MM.1S (cell line): ENCODE measurements around the gene HYAL1.
A peak's percentile ranks its signal among the peaks of the same experiment; 100 is the strongest.

Experiments used
- DNase-seq: peaks from one replicate; pipeline ENCODE4 v3.0.0-alpha.2; 2015
- H2AFZ ChIP-seq: fragments of 300-600 bp; sonication (generic); 2 replicates; pipeline ENCODE4 v1.6.0; 2016; ENCODE audit warnings: antibody characterized with exemption, low read length
- H3F3A ChIP-seq: fragments of 300-600 bp; sonication (generic); 2 replicates; pipeline ENCODE4 v1.6.1; 2016; ENCODE audit warnings: mild to moderate bottlenecking, antibody characterized with exemption, low read length, moderate library complexity, mixed read lengths; ENCODE audit not compliant: insufficient read depth
- H3K27ac ChIP-seq: fragments of 300-600 bp; sonication (generic); 2 replicates; pipeline ENCODE4 v1.5.1; 2016; ENCODE audit warnings: mild to moderate bottlenecking, low read length
- H3K27me3 ChIP-seq: fragments of 300-600 bp; sonication (generic); replicated peaks from 2 replicates; pipeline ENCODE4 v1.6.0; 2016; ENCODE audit warnings: low read length; ENCODE audit not compliant: insufficient read depth
- H3K36me3 ChIP-seq: fragments of 300-600 bp; sonication (generic); replicated peaks from 2 replicates; pipeline ENCODE4 v1.6.1; 2016; ENCODE audit warnings: mild to moderate bottlenecking, low read length, mixed read lengths; ENCODE audit not compliant: insufficient read depth
- H3K4me1 ChIP-seq: fragments of 300-600 bp; sonication (generic); 2 replicates; pipeline ENCODE4 v1.6.1; 2016; ENCODE audit warnings: low read length, mixed read lengths
- H3K4me2 ChIP-seq: fragments of 300-600 bp; sonication (generic); 2 replicates; pipeline ENCODE4 v1.6.0; 2016; ENCODE audit warnings: low read depth, low read length
- H3K4me3 ChIP-seq: fragments of 300-600 bp; sonication (generic); 2 replicates; pipeline ENCODE4 v1.5.1; 2016; ENCODE audit warnings: low read length, mixed read lengths
- H3K79me2 ChIP-seq: fragments of 300-600 bp; sonication (generic); 2 replicates; pipeline ENCODE4 v1.6.1; 2016; ENCODE audit warnings: mixed run types, low read length, mixed read lengths
- H3K9ac ChIP-seq: fragments of 300-600 bp; sonication (generic); 2 replicates; pipeline ENCODE4 v1.6.1; 2016; ENCODE audit warnings: low read length, mixed read lengths
- H3K9me2 ChIP-seq: fragments of 300-600 bp; sonication (generic); replicated peaks from 2 replicates; pipeline ENCODE4 v1.6.1; 2016; ENCODE audit warnings: mild to moderate bottlenecking, low read length, mixed read lengths; ENCODE audit not compliant: insufficient read depth
- H3K9me3 ChIP-seq: fragments of 300-600 bp; sonication (generic); replicated peaks from 2 replicates; pipeline ENCODE4 v1.6.1; 2016; ENCODE audit warnings: mild to moderate bottlenecking, low read length, mixed read lengths; ENCODE audit not compliant: insufficient read depth
- H4K20me1 ChIP-seq: fragments of 300-600 bp; sonication (generic); 2 replicates; pipeline ENCODE4 v1.6.1; 2016; ENCODE audit warnings: mild to moderate bottlenecking, low read length, moderate library complexity, mixed read lengths; ENCODE audit not compliant: insufficient read depth
- EZH2 ChIP-seq: fragments of 300-600 bp; sonication (generic); optimal IDR thresholded peaks from 2 replicates; pipeline ENCODE3; 2017; ENCODE audit warnings: low read depth, mild to moderate bottlenecking, antibody characterized with exemption, low read length, mixed read lengths
- EZH2phosphoT487 ChIP-seq: fragments of 300-600 bp; sonication (generic); IDR thresholded peaks from 2 replicates; pipeline ENCODE4 v1.6.1; 2018; ENCODE audit warnings: antibody characterized with exemption, low read length
- TF ChIP-seq, protein P1 (sequence below): fragments of 300-600 bp; sonication (generic); IDR thresholded peaks from 2 replicates; pipeline ENCODE4 v1.5.1; 2016; ENCODE audit warnings: antibody characterized with exemption, low read length, mixed read lengths

The HYAL1 gene

DNA sequence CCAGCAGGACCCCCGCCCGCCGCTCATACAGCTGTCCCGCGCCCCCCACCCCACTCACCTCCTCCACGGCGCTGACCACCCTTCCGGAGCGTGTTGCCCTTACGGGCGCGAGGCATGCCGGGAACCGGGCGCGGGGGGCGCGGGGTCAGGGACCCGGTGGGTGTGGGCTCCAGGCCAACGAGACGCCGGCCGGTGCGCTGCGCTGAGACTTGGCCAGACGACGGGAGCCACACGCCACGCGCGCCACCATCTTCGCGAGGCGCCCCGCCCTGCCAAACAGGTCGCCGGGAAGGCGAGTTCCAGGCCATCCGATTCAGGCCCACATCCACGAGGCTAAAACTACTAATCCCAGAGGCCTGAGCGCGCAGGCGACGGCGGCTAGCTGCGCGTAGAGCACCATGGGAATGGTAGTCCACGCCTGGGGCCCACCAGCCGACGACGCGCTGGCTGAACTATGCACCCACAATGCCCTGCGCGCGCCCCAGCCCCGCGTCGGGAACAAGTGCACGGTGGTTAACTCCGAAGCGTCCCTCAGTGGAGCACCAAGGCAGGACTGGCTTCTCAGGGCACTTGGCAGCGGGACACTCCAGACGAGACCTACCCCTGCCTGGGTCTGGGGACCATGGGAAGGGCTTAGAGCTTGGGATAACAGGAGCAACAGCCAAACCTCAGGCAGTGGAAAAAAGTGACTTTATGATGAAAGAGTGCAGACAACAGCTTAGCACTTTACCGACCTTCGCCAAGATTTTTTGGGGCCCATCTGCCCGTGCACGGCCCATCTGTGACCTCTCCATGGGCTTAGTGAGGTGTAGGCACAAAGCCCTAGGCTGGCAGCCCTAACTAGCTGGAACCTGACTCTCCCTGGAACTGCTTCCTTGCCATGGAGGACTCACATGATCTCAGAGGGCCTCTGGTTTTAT is 11.0 kb downstream of the HYAL1 start, which contains the start of gene IFRD2:
Gene IFRD2 (minus strand): TSS at position 271 of the 920 bp plus-strand sequence. CDS start 155 bp downstream, at position 116.
- Histone ChIP-seq H3K79me2 (peaks cover 40% of the 10 kb centered on the region), H3K4me1 (peaks cover 5% of the 10 kb centered on the region; the same call in 1 of the 2 replicates), H3K4me2 (peak within 1 kb of the TSS; percentile 97), H3K27me3 (no peaks in the 10 kb centered on the region), H3K9me2 (no peaks in the 10 kb centered on the region), H4K20me1 (no peaks in the 10 kb centered on the region), H3F3A (no peaks in the 10 kb centered on the region), H3K27ac (peak within 1 kb of the TSS; percentile 38; the same call in 1 of the 2 replicates), H2AFZ (peak within 1 kb of the TSS; percentile 82), H3K9me3 (no peaks in the 10 kb centered on the region), H3K36me3 (peaks cover 15% of the 10 kb centered on the region), H3K4me3 (peak within 1 kb of the TSS; percentile 100), H3K9ac (peak within 1 kb of the TSS; percentile 95)
- DNase-seq = peak; percentile 99
- TF ChIP-seq EZH2 (no peak), EZH2phosphoT487 (no peak)
- TF ChIP-seq, protein P1, sequence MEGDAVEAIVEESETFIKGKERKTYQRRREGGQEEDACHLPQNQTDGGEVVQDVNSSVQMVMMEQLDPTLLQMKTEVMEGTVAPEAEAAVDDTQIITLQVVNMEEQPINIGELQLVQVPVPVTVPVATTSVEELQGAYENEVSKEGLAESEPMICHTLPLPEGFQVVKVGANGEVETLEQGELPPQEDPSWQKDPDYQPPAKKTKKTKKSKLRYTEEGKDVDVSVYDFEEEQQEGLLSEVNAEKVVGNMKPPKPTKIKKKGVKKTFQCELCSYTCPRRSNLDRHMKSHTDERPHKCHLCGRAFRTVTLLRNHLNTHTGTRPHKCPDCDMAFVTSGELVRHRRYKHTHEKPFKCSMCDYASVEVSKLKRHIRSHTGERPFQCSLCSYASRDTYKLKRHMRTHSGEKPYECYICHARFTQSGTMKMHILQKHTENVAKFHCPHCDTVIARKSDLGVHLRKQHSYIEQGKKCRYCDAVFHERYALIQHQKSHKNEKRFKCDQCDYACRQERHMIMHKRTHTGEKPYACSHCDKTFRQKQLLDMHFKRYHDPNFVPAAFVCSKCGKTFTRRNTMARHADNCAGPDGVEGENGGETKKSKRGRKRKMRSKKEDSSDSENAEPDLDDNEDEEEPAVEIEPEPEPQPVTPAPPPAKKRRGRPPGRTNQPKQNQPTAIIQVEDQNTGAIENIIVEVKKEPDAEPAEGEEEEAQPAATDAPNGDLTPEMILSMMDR = no peak

DNA sequence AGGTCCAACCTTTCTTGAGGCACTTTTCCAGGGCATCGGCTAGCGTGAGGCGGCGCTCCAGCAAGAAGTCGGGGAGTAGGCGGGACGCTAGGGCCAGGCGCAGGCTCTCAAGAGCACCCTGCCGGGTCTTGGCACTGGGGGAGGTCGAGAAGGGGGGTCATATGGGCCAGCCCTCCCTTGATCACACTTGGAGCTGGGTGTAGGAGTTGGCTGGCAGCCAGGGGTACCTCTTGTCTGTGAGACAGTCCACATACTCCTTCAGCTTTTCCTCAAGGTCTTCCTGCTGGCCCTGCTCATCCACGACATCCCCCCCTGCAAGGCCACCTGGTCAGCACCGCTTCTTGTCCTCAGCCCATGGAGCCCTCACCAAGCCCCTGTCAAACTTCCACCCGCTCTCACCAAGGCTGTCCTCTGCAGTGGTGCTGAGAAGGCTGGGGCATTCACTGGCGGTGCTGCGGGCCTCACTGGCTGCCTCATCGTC is 13.2 kb downstream of the HYAL1 start:
- Histone ChIP-seq H3K9me3 (no peaks in the 10 kb centered on the region), H2AFZ (no peak overlapping the region), H3K36me3 (peaks cover 15% of the 10 kb centered on the region), H3F3A (no peaks in the 10 kb centered on the region), H3K4me2 (peak overlapping the region; percentile 91; the same call in 1 of the 2 replicates), H3K79me2 (peaks cover 40% of the 10 kb centered on the region), H4K20me1 (no peaks in the 10 kb centered on the region), H3K9ac (no peak overlapping the region), H3K27me3 (no peaks in the 10 kb centered on the region), H3K4me1 (peaks cover 5% of the 10 kb centered on the region; the same call in 1 of the 2 replicates), H3K27ac (no peak overlapping the region), H3K9me2 (no peaks in the 10 kb centered on the region), H3K4me3 (no peak overlapping the region)
- TF ChIP-seq EZH2 = no peak
- TF ChIP-seq EZH2phosphoT487 = no peak
- TF ChIP-seq, protein P1 = no peak
- no peak for DNase-seq

DNA sequence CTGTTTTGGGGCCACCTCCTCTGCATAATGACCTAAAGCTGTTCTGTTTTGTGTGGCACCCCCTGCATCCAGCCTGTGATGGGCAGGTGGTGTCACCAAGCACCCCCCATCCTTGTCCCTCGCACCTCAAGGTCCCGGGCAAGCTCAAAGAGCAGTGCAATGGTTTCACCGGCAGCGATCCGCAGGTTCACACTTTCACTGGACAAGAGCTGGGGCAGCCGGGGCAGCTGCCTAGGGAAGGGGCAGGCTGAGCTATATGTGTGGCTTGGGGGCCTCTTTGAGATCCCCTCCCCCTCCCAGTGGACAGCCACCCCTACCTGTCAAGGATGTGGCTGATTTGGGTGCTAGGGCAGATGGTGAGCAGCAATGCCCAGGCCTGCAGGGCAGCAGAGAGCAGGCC is 14.2 kb downstream of the HYAL1 start:
- peaks cover 15% of the 10 kb centered on the region for H3K36me3 ChIP-seq
- H3K9me2 ChIP-seq = no peaks in the 10 kb centered on the region
- no peaks in the 10 kb centered on the region for H3F3A ChIP-seq
- no peak overlapping the region for H3K4me2 ChIP-seq
- peaks cover 5% of the 10 kb centered on the region; the same call in 1 of the 2 replicates for H3K4me1 ChIP-seq
- H3K79me2 ChIP-seq = peaks cover 40% of the 10 kb centered on the region
- TF ChIP-seq, protein P1 = no peak
- TF ChIP-seq EZH2 (no peak), EZH2phosphoT487 (no peak)
- DNase-seq = no peak
- no peaks in the 10 kb centered on the region for H4K20me1 ChIP-seq
- H3K27ac ChIP-seq = no peak overlapping the region
- no peak overlapping the region for H3K4me3 ChIP-seq
- no peaks in the 10 kb centered on the region for H3K9me3 ChIP-seq
- no peak overlapping the region for H3K9ac ChIP-seq
- no peaks in the 10 kb centered on the region for H3K27me3 ChIP-seq
- no peak overlapping the region for H2AFZ ChIP-seq
